GM21526 (cell line): ENCODE results near the gene KCNMB1.

Source experiments
- ATAC-seq: cut with Tn5 transposase; IDR thresholded peaks from one replicate; pipeline ENCODE4 v1.9.1; 2021; ENCODE audit warnings: moderate library complexity; ENCODE audit not compliant: unreplicated experiment, low FRiP score

The KCNMB1 gene

GRCh38 chr5:170345971-170346370 is 43.2 kb downstream of the KCNMB1 start:
- ATAC-seq = no peak

DNA sequence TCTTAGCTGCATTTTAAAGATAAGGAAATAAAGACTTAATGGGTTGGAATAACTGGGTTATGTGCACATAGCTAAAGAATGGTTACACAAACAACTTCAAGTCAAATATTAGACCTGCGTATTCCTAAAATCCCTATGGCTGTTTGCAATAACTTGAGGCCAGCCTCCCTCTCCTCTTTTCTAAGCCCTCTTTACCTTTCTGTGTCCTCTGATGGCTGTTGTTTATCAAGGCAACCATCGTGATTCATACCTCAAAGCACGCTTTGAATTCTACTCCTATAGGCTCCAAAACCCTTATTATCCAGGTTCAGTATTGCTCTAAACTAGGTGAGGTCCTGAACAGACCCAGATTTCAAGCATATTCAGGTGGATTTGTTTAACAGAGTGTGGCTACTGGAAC is 46.0 kb downstream of the KCNMB1 start:
- ATAC-seq = no peak

- ATAC-seq = no peak
Observed at GRCh38 chr5:170342153-170342725, 46.9 kb downstream of the KCNMB1 start.

DNA sequence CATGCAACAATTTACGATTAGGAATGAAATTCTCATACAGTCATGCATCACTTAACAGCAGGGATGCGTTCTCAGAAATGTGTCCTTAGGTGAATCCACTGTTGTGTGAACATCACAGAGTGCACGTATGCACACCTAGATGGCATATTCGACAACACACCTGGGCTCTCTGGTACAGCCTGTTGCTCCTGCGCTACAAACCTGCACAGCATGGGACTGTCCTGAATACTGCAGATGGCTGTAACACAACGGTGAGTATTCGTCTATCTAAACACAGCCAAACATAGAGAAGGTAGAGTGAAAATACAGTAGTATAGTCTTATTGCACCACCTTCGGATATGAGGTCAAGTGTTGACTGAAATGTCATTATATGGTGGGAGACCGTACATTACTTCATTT is 47.6 kb downstream of the KCNMB1 start:
- no peak for ATAC-seq

DNA sequence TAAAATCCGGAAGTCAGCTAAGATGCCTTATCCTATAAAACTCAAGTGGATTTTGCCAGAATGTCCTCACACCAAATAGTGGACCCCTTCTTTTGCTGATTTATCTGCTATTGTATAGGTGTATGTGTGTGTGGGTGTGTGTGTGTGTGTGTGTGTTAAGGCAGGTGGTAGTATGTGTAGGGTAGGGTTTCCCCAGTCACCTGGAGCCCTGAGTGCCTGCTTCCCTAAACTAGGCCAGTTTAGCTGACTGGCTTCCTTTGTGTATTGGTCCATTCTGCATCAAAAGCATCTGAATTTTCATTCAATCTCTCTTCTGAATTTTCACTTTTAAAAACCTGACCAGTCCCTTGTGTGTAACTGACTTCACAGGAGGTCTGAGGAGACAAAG is 49.4 kb downstream of the KCNMB1 start:
- ATAC-seq = no peak

DNA sequence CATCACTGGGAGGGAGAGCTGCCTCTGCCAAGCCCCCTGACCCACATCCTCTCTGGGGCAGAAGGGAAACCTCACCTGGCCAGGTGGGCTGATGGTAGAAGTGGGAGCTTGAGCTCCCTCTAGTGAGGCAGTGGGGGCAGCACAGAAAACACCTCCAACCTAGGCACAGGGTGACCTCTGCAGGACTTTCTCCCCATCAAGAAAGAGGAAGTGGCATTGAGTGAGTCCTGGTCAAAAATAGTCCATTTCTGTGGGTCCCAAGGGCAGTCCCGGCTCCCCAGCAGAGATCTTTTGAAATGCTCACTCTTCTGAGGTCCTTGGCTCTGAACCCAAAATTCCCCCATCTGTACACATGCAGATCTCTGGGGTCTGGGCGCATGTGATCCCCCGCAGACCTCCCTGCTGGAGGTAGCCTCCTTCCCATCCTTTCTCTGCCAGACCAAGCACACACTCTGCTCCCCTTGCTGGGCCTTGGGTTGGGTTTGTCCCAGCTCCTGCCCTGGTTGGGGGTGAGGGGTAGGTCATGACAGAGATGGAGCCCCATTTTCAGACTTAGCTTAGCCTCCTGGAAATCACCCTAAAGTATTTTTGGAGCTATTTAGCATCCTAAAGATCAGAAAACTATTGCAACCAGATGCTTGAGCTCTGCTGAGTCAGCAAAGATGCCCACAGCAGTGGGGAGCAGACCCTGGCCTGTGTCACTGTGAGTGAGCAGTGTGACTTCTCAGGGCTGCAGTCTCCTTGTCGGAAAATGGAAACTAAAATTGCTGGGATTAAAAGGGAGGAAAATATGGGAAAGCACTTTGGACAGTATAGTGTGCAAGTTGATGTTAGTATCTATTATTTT is 50.0 kb downstream of the KCNMB1 start:
- peak; percentile 89 for ATAC-seq

GRCh38 chr5:170338291-170338690 is 50.9 kb downstream of the KCNMB1 start:
- ATAC-seq = no peak

DNA sequence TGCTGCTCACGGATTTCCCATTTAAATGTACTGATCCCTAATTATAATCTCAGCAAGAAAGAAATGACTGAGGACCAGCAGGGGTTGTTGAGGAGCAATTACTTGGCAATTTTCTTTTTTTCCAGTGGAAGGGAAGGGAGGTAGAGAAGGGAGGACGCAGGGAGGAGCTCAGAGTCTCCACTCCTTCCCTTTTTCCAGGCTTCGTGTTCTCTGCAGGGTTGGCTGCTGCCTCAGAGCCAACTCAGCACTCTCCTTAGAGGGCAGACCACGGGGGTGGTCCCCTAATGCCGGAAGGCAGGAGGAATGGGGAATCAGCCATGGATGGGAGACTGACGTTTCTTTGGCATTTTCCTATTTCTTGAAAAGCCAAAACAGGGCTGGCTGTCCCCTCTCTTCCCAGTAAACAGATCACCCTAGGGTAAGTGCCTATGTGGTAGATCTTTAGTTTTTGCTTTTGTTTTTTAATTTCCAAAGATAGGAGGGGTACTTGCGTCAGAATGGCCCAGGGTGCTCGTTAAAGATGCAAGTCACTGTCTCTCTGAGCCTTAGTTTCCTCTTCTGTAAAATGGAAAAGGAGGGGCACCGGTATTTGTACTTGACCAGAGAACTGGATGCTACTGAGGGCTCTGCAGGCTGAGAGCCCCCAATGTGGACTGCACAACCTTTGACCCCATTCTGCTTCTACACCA is 52.0 kb downstream of the KCNMB1 start:
- ATAC-seq = no peak

DNA sequence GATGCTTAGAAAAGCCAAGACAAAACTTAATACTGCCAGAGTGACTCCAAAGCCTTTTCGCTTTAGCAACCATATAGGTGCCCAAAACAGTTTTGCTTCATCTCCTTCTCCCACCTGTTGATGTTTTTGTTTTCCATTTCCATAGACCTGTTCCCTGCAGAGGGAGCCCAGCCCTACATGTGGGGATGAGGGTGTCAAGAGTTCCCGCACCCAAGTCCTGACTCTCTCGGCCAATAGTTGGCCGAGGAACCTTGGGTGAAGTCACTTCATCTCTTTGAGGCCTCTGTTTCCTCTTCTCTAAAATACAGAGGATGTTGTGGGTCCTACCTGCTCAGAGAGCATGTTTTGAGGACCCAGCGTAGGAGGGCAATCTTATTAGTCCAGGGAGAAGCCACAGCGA is 53.1 kb downstream of the KCNMB1 start:
- ATAC-seq = no peak

- ATAC-seq = no peak
Observed at GRCh38 chr5:170334626-170335025, 54.5 kb downstream of the KCNMB1 start.

DNA sequence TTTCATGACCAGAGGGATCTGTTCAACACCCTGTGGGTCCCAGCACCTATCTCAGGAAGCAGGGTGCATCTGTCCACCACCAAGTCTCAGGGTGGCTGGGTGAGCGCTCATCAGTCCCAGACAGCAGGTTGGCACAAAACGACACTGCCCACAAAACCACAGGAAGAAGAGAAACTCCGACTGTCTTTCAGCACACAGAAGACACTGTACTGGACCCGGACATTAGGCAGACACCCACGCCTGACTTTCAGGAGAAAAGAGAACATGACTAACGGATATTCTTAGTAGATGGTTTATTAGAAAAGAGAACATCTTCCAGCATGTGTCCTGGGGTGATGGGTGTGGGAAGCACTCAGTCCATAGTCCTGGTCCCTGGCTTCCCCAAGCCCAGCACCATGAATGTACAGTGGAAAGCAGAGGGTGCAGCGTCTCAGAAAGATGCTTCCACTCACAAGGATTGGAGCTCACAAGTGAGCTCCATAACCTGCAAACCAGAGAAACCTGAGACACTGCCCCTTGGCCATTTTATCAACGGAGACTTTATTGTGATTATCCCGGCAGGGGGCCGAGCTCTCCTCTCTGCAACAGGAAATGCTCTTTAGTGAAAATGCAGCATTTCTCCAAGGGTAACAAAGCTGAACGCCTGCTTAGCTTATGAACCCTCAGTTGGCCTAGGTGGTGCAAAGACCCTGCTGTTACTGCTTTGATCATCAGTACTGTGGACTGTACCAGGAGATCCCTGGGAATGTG is 55.8 kb downstream of the KCNMB1 start:
- ATAC-seq = peak; percentile 36

DNA sequence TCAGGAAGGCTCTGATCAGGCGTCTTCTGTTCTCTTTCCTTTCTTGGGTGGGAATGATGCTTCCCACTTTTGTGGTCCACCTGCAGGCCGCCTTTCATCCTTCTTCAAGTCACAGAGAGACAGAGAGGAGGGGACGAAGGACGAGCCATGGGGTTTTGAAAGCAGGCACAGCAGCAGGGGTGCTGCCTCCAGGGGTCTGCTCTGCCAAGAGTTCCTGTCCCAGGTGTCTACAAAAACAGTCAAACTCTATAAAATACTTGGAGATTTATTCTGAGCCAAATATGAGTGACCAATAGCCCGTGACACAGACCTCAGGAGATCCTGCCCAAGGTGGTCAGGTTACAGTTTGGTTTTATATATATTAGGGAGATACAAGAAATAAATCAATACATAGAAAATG is 57.1 kb downstream of the KCNMB1 start:
- ATAC-seq = no peak

- no peak for ATAC-seq
Observed at GRCh38 chr5:170330568-170331054, 58.6 kb downstream of the KCNMB1 start.

GRCh38 chr5:170329524-170329923 is 59.6 kb downstream of the KCNMB1 start:
- no peak for ATAC-seq

DNA sequence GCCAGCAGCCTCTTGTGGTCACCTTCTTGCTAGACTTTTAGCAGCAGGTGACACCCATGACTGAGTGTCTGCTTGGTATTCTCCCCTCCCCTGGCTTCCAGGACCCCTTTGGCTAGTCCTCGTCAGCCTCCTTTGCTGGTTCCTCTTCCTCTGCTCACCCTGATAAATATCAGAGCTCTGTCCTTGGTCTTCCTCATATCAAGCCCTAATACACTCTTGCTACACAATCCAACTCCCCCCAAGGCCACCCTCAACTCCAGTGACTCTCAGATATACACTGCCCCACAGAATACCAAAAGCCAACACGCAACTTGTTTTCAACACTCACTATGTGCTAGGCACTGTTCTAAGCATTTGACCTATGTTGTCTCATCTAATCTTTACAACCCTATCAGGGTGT is 61.3 kb downstream of the KCNMB1 start:
- ATAC-seq = no peak

DNA sequence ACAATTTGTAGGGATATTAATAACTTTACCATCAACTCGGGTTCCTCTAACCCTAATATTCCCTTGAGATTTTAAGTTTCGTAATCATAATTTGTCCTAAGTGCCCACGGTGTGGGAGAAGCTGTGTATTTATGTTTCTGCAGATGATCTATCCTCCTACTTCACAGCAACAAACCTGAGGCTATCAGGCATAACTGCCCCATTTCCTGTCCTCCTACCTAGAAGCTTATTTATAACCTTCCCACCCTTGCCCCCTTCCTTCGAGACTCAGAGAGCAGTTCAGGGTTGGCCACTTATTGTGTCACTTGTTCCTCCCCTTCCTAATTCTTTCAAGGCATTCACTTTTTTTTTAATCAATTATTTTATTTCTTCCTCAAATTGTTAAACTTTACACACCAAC is 62.0 kb downstream of the KCNMB1 start:
- peak; percentile 47 for ATAC-seq
